H1 (cell line): ENCODE measurements around the gene APP. TPM values are rescaled to one million over a fixed set of nuclear protein-coding genes. Genes with fewer than 3 reads are reported as not detected.

Experiments
- CTCF ChIA-PET: fragments of 300-600 bp; sonication (Branson Sonifier 250); formaldehyde crosslinking; loops from one replicate; lab custom pipeline; 2021; ENCODE audit not compliant: partially characterized antibody; lab: Charles Lee
- POLR2A ChIA-PET: fragments of 300-600 bp; sonication (Branson Sonifier 250); formaldehyde crosslinking; loops from one replicate; lab custom pipeline; 2021; ENCODE audit warnings: inconsistent platforms; ENCODE audit not compliant: partially characterized antibody; lab: Charles Lee
- DNase-seq, 2 experiments: peaks; one replicate each; pipeline versions ENCODE4 v3.0.0 to v3.0.0-alpha.2; 2010 to 2022; ENCODE audit warnings: low spot score in 2 of 2, low read depth in 1 of 2, mixed read lengths in 1 of 2
- FAIRE-seq: peaks from 2 replicates; lab custom pipeline; 2011; peaks lifted over from hg19 to GRCh38; lab: Jason Lieb, UNC
- H2AFZ ChIP-seq: 2 replicates; pipeline ENCODE4 v1.8.1; 2012; ENCODE audit warnings: low read length, inconsistent platforms
- H2AK5ac ChIP-seq: 2 replicates; pipeline ENCODE4 v1.6.1; 2013; ENCODE audit warnings: low read depth, low read length
- H2BK120ac ChIP-seq: replicated peaks from 2 replicates; pipeline ENCODE3; 2013; ENCODE audit warnings: low read depth, low read length, inconsistent platforms
- H2BK12ac ChIP-seq: 2 replicates; pipeline ENCODE4 v1.6.1; 2013; ENCODE audit warnings: low read depth, low read length
- H2BK15ac ChIP-seq: 2 replicates; pipeline ENCODE4 v1.6.1; 2013; ENCODE audit warnings: low read length
- H2BK20ac ChIP-seq: 2 replicates; pipeline ENCODE4 v1.6.1; 2013; ENCODE audit warnings: low read length
- H2BK5ac ChIP-seq: 2 replicates; pipeline ENCODE4 v1.6.1; 2013; ENCODE audit warnings: low read depth, low read length
- H3K14ac ChIP-seq: 2 replicates; pipeline ENCODE4 v1.6.1; 2013; ENCODE audit warnings: inconsistent platforms; ENCODE audit not compliant: insufficient read length
- H3K18ac ChIP-seq: 2 replicates; pipeline ENCODE4 v1.6.1; 2013; ENCODE audit warnings: low read length; ENCODE audit errors: extremely low read depth
- H3K23ac ChIP-seq: 2 replicates; pipeline ENCODE4 v1.6.1; 2013; ENCODE audit warnings: inconsistent platforms; ENCODE audit not compliant: insufficient read length
- H3K23me2 ChIP-seq: 2 replicates; pipeline ENCODE4 v1.6.1; 2013; ENCODE audit warnings: low read depth, low read length
- H3K27ac ChIP-seq: 2 replicates; pipeline ENCODE4 v1.6.1; 2011; ENCODE audit warnings: low read depth, low read length, inconsistent platforms
- H3K27me3 ChIP-seq, 4 experiments: replicated peaks in 1 of 4; 1 replicate in 1 of 4; 2 replicates in 3 of 4; pipeline versions ENCODE4 v1.6.1 to v1.8.1; 2011 to 2013; ENCODE audit warnings: low read length in 3 of 4, mild to moderate bottlenecking in 3 of 4, inconsistent platforms in 2 of 4, mixed read lengths in 2 of 4, moderate library complexity in 1 of 4; ENCODE audit not compliant: control insufficient read depth in 3 of 4, insufficient read depth in 3 of 4; ENCODE audit errors: extremely low read depth in 1 of 4
- H3K36me3 ChIP-seq, 4 experiments: 2 replicates each; pipeline versions ENCODE4 v1.6.1 to v1.8.1; 2011 to 2013; ENCODE audit warnings: mild to moderate bottlenecking in 4 of 4, low read length in 3 of 4, moderate library complexity in 2 of 4, control low read depth in 1 of 4, inconsistent platforms in 1 of 4; ENCODE audit not compliant: insufficient read depth in 4 of 4, control insufficient read depth in 2 of 4
- H3K4ac ChIP-seq: replicated peaks from 2 replicates; pipeline ENCODE3; 2013; ENCODE audit warnings: low read length, low read depth, mixed read lengths, inconsistent platforms; ENCODE audit not compliant: insufficient read length
- H3K4me1 ChIP-seq, 4 experiments: replicated peaks in 1 of 4; 1 replicate in 1 of 4; 2 replicates in 3 of 4; pipeline versions ENCODE4 v1.6.1 to v1.8.1; 2011 to 2013; ENCODE audit warnings: low read length in 3 of 4, inconsistent platforms in 2 of 4, mixed read lengths in 1 of 4; ENCODE audit not compliant: insufficient read depth in 4 of 4, control insufficient read depth in 3 of 4
- H3K4me2 ChIP-seq, 2 experiments: 2 replicates each; pipeline versions ENCODE4 v1.6.1 to v1.8.1; 2011 to 2013; ENCODE audit warnings: low read depth in 2 of 2, low read length in 2 of 2, control low read depth in 1 of 2, inconsistent platforms in 1 of 2, mild to moderate bottlenecking in 1 of 2; ENCODE audit not compliant: insufficient read depth in 1 of 2
- H3K4me3 ChIP-seq, 4 experiments: fragments of 200-600, 300-600 bp in 1 of 4; sonication (generic), shearing (Covaris generic), sonication (Bioruptor Twin) in 1 of 4; 2 replicates each; pipeline versions ENCODE4 v1.5.1 to v1.8.1; 2011 to 2016; ENCODE audit warnings: low read length in 4 of 4, low read depth in 3 of 4, control low read depth in 2 of 4, inconsistent platforms in 2 of 4, mild to moderate bottlenecking in 2 of 4, mixed read lengths in 1 of 4, moderate library complexity in 1 of 4; ENCODE audit not compliant: insufficient read depth in 2 of 4; ENCODE audit errors: extremely low read depth in 1 of 4
- H3K56ac ChIP-seq: replicated peaks from 2 replicates; pipeline ENCODE3; 2013; ENCODE audit warnings: low read depth, mild to moderate bottlenecking, mixed read lengths, low read length, inconsistent platforms; ENCODE audit not compliant: insufficient read length
- H3K79me1 ChIP-seq: 2 replicates; pipeline ENCODE4 v1.6.1; 2013; ENCODE audit warnings: low read depth, low read length, control low read depth
- H3K79me2 ChIP-seq, 2 experiments: 2 replicates each; pipeline versions ENCODE4 v1.6.1 to v1.8.1; 2012 to 2013; ENCODE audit warnings: low read length in 2 of 2, mild to moderate bottlenecking in 2 of 2, inconsistent platforms in 1 of 2; ENCODE audit not compliant: insufficient read depth in 2 of 2, control insufficient read depth in 1 of 2
- H3K9ac ChIP-seq, 4 experiments: replicated peaks in 1 of 4; 1 replicate in 1 of 4; 2 replicates in 3 of 4; pipeline versions ENCODE4 v1.6.1 to v1.8.1; 2011 to 2013; ENCODE audit warnings: low read depth in 3 of 4, low read length in 3 of 4, control low read depth in 2 of 4, mild to moderate bottlenecking in 2 of 4, moderate library complexity in 2 of 4, inconsistent platforms in 1 of 4; ENCODE audit errors: extremely low read depth in 1 of 4
- H3K9me3 ChIP-seq, 2 experiments: 2 replicates each; pipeline versions ENCODE4 v1.6.1 to v1.8.1; 2012 to 2013; ENCODE audit warnings: mild to moderate bottlenecking in 2 of 2, moderate library complexity in 2 of 2, control low read depth in 1 of 2, inconsistent platforms in 1 of 2, low read depth in 1 of 2, low read length in 1 of 2, mixed read lengths in 1 of 2; ENCODE audit not compliant: insufficient read depth in 2 of 2
- H4K20me1 ChIP-seq, 2 experiments: replicated peaks in 1 of 2; 2 replicates each; pipeline versions ENCODE3 to v1.8.1; 2011 to 2013; ENCODE audit warnings: inconsistent platforms in 2 of 2, low read length in 2 of 2, mild to moderate bottlenecking in 1 of 2; ENCODE audit not compliant: insufficient read depth in 2 of 2, control insufficient read depth in 1 of 2
- H4K5ac ChIP-seq: 2 replicates; pipeline ENCODE4 v1.6.1; 2013; ENCODE audit warnings: low read length, low read depth, mixed read lengths, inconsistent platforms; ENCODE audit not compliant: insufficient read length
- H4K8ac ChIP-seq: 2 replicates; pipeline ENCODE4 v1.8.0; 2013; ENCODE audit warnings: mild to moderate bottlenecking, moderate library complexity, low read length, inconsistent platforms; ENCODE audit not compliant: insufficient read depth; ENCODE audit errors: extremely low read depth
- H4K91ac ChIP-seq: replicated peaks from 2 replicates; pipeline ENCODE3; 2013; ENCODE audit warnings: low read length, mixed read lengths, inconsistent platforms; ENCODE audit not compliant: insufficient read length
- CTBP2 ChIP-seq: IDR thresholded peaks from 2 replicates; pipeline ENCODE4 v1.7.0; 2011; ENCODE audit warnings: borderline replicate concordance, mild to moderate bottlenecking, moderate library complexity, mixed read lengths, low read length; ENCODE audit not compliant: insufficient read depth, insufficient read length
- CTCF ChIP-seq, 3 experiments: IDR thresholded peaks; 1 replicate in 2 of 3; 2 replicates in 1 of 3; pipeline versions ENCODE4 v1.5.1 to v1.6.1; 2011; ENCODE audit warnings: low read length in 3 of 3, mild to moderate bottlenecking in 3 of 3, inconsistent platforms in 2 of 3, low read depth in 1 of 3, moderate library complexity in 1 of 3; ENCODE audit not compliant: insufficient read depth in 1 of 3; ENCODE audit errors: control extremely low read depth in 1 of 3
- EGR1 ChIP-seq: IDR thresholded peaks from 2 replicates; pipeline ENCODE4 v1.6.1; 2011; ENCODE audit warnings: low read depth, low read length, borderline replicate concordance
- EP300 ChIP-seq, 2 experiments: IDR thresholded peaks; 1 replicate in 1 of 2; 2 replicates in 1 of 2; pipeline ENCODE4 v1.6.1; 2011 to 2012; ENCODE audit warnings: low read depth in 2 of 2, low read length in 2 of 2, mild to moderate bottlenecking in 2 of 2, borderline replicate concordance in 1 of 2, inconsistent platforms in 1 of 2, moderate library complexity in 1 of 2
- GABPA ChIP-seq: IDR thresholded peaks from 2 replicates; pipeline ENCODE4 v1.6.1; 2011; ENCODE audit warnings: mild to moderate bottlenecking, low read length, moderate library complexity, borderline replicate concordance; ENCODE audit not compliant: insufficient read depth
- HDAC2 ChIP-seq, 2 experiments: fragments of 300-600 bp in 1 of 2; sonication (generic) in 1 of 2; IDR thresholded peaks; 2 replicates each; pipeline ENCODE4 v1.6.1; 2011 to 2012; ENCODE audit warnings: low read depth in 2 of 2, low read length in 2 of 2, mild to moderate bottlenecking in 2 of 2, moderate library complexity in 2 of 2, borderline replicate concordance in 1 of 2, inconsistent platforms in 1 of 2
- JUND ChIP-seq: IDR thresholded peaks from 2 replicates; pipeline ENCODE4 v1.6.1; 2011; ENCODE audit warnings: mild to moderate bottlenecking, improper control_type of control experiment, low read length
- KDM4A ChIP-seq: IDR thresholded peaks from one replicate; pipeline ENCODE4 v1.7.1; 2012; ENCODE audit warnings: low read depth, mild to moderate bottlenecking, moderate library complexity, low read length, inconsistent platforms; ENCODE audit not compliant: severe bottlenecking
- KDM5A ChIP-seq: fragments of 200-600 bp; IDR thresholded peaks from 2 replicates; pipeline ENCODE4 v1.7.1; 2012; ENCODE audit warnings: mild to moderate bottlenecking, low read length, inconsistent platforms, mixed read lengths
- TCF12 ChIP-seq: IDR thresholded peaks from 2 replicates; pipeline ENCODE4 v1.6.1; 2011; ENCODE audit warnings: low read depth, mild to moderate bottlenecking, low read length
- YY1 ChIP-seq: IDR thresholded peaks from 2 replicates; pipeline ENCODE4 v1.6.1; 2011; ENCODE audit warnings: low read depth, mild to moderate bottlenecking, low read length
- WGBS, 2 experiments: shearing (Covaris generic) in 1 of 2; methylation state at CpG; one replicate each; pipeline versions ENCODE4 v1.1.6 to v1.1.7; 2013 to 2015; ENCODE audit warnings: low lambda C conversion rate in 2 of 2, mixed read lengths in 2 of 2, inconsistent platforms in 1 of 2, low coverage in 1 of 2, missing lambda C conversion rate in 1 of 2; ENCODE audit not compliant: insufficient replicate concordance in 2 of 2, insufficient coverage in 1 of 2, insufficient read length in 1 of 2; ENCODE audit errors: extremely low coverage in 1 of 2, missing lambda C conversion rate in 1 of 2; 5-methylcytosine and 5-hydroxymethylcytosine counted together
- polyA plus RNA-seq, 7 experiments: library from polyadenylated mRNA; depleted of rRNA in 3 of 7; stranded (reverse) in 5 of 7; unstranded in 2 of 7; fragments of >200 nt in 5 of 7; fragments of 200-250 nt in 2 of 7; gene quantifications; 1 replicate in 5 of 7; 2 replicates in 1 of 7; 4 replicates in 1 of 7; pipeline versions ENCODE4 v1.2.1 to v1.2.3, GENCODE V29; 2011 to 2013; ENCODE audit warnings: missing spikeins in 2 of 7, mixed read lengths in 2 of 7
- total RNA-seq: library from RNA; stranded (reverse); fragmentation: NEBNext Ultra II Directional; extraction: Animal tissue kit (Norgen Biotek cat#: 25700); gene quantifications from 2 replicates; pipeline ENCODE4 v1.2.1, GENCODE V29; 2021

The APP gene
- total and polyA plus RNA-seq, 2 of the 8 experiments (the other 6 are each of a cell fraction or from before 2014, with no cell fraction given), result 375 to 551 TPM

- Histone ChIP-seq H4K20me1 (no peaks in the 10 kb centered on the region), H3K4me3 (no peak overlapping the region), H3K9me3 (no peaks in the 10 kb centered on the region), H3K23me2 (no peaks in the 10 kb centered on the region), H3K23ac (no peak overlapping the region), H2AK5ac (no peak overlapping the region), H3K18ac (no peak overlapping the region), H3K79me2 (no peaks in the 10 kb centered on the region), H2BK20ac (no peak overlapping the region), H4K91ac (no peak overlapping the region), H3K4ac (no peak overlapping the region), H3K36me3 (no peaks in the 10 kb centered on the region), H3K79me1 (no peaks in the 10 kb centered on the region), H3K27ac (no peak overlapping the region), H2BK5ac (no peak overlapping the region), H3K9ac (no peak overlapping the region), H3K14ac (no peak overlapping the region), H2BK12ac (no peak overlapping the region), H4K5ac (no peak overlapping the region), H2BK15ac (no peak overlapping the region), H4K8ac (no peak overlapping the region), H3K4me1 (peaks cover 0 to 2% (median 0%) of the 10 kb centered on the region in 4 experiments; a peak in 2 of 7 replicates), H3K56ac (no peak overlapping the region), H3K4me2 (no peak overlapping the region), H2AFZ (no peak overlapping the region), H3K27me3 (no peaks in the 10 kb centered on the region), H2BK120ac (no peak overlapping the region)
- ChIA-PET POLR2A (no interaction called here), CTCF (interaction anchor here (0.6 to 2.9 kb wide), 9 partner anchors 9 to 305 kb away, joined by 3 to 10 read pairs (median 3); no protein-coding TSS in a partner anchor)
- DNase-seq, result peak in 1 of 2 experiments; percentile 58
- WGBS, 2 experiments, result 75% methylated on average over 3 of the region's 3 CpGs; no CpG with 5 or more reads in 1 of the 2 experiments
- no peak for FAIRE-seq
- TF ChIP-seq EP300 (IDR thresholded peaks at IDR 0.05; ENCODE audit: borderline replicate concordance in 1 of 2, low read depth in 2 of 2, low read length in 2 of 2) (no peak), KDM4A (no peak), CTBP2 (no peak), YY1 (peak; percentile 52; the same call in 1 of the 2 replicates), CTCF (IDR thresholded peaks at IDR 0.05; ENCODE audit: control extremely low read depth in 1 of 3, insufficient read depth in 1 of 3, low read depth in 1 of 3, low read length in 3 of 3) (peak; percentile 36 to 59 (median 59); a peak in 3 of 4 replicates), KDM5A (no peak), JUND (no peak), TCF12 (no peak), EGR1 (no peak), GABPA (no peak), HDAC2 (IDR thresholded peaks at IDR 0.05; ENCODE audit: borderline replicate concordance in 1 of 2, low read depth in 2 of 2, low read length in 2 of 2) (no peak)
Observed at GRCh38 chr21:25871566-25871965, 299.0 kb downstream of the APP start.
